ENCODE measurements around the gene USP33.

GRCh38 chr1:77664939-77665516 lies 94.6 kb downstream of the USP33 start:
- no peak for TF ChIP-seq CTCF (IDR thresholded peaks at IDR 0.05; ENCODE audit: borderline replicate concordance, extremely low read depth, low read length, poor library complexity, severe bottlenecking)
- no peak for TF ChIP-seq EZH2 (IDR thresholded peaks at IDR 0.05; ENCODE audit: borderline replicate concordance, low read depth, low read length, severe bottlenecking)
